ENCODE results near the gene FAR2. TPM values are rescaled to one million over a fixed set of nuclear protein-coding genes. Genes with fewer than 3 reads are reported as not detected.

FAR2 gene
- total and polyA plus RNA-seq, 2 experiments from 2014 or later: 18.7 to 22.6 TPM

DNA sequence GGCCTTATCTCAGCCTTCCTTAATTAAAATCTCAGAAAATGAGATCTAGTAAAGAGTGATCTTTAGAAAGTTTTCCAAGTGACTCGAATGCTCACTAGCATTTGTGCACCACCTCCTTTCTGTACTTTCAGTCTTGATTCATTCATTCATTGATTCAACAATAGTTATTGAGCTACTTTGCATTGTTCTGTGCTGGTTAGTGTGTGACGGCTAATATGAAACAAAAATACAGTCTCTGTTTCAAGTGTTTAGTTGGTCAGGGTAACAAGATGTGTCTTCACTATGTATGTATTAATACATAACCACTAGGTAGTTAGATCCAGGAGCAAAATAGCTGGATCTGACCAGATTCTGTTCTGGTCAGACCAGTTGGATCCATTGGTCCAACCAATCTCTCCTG lies 100.9 kb downstream of the FAR2 start:
- H3K9me3 Mint-ChIP-seq: peaks cover 4% of the 10 kb centered on the region; the same call in 2 of the 3 replicates
- Histone ChIP-seq H3K4me1 (ENCODE audit: insufficient read depth) (no peaks in the 10 kb centered on the region; the same call in 1 of the 2 replicates), H3K79me2 (replicated peaks; ENCODE audit: insufficient read depth) (no peaks in the 10 kb centered on the region), H3K4me2 (no peak overlapping the region), H3K27ac (ENCODE audit: low read depth) (no peak overlapping the region), H3K36me3 (ENCODE audit: insufficient read depth) (no peaks in the 10 kb centered on the region), H3K27me3 (ENCODE audit: insufficient read depth) (no peaks in the 10 kb centered on the region), H3K9me2 (ENCODE audit: insufficient read depth) (peaks cover 6% of the 10 kb centered on the region; the same call in 1 of the 2 replicates), H2AFZ (no peak overlapping the region), H3K4me3 (no peak overlapping the region), H3F3A (replicated peaks; ENCODE audit: low read depth) (no peaks in the 10 kb centered on the region), H4K20me1 (replicated peaks; ENCODE audit: insufficient read depth) (no peaks in the 10 kb centered on the region)
- no peak for ATAC-seq
- H3K27ac Mint-ChIP-seq: no peak overlapping the region
- no peak for DNase-seq (ENCODE audit: low spot score)
- peaks cover 17% of the 10 kb centered on the region for H3K4me1 Mint-ChIP-seq
- no peak for TF ChIP-seq ZNF114 (CRISPR knock-in tag; IDR thresholded peaks at IDR 0.05)
- TF ChIP-seq, protein P1, sequence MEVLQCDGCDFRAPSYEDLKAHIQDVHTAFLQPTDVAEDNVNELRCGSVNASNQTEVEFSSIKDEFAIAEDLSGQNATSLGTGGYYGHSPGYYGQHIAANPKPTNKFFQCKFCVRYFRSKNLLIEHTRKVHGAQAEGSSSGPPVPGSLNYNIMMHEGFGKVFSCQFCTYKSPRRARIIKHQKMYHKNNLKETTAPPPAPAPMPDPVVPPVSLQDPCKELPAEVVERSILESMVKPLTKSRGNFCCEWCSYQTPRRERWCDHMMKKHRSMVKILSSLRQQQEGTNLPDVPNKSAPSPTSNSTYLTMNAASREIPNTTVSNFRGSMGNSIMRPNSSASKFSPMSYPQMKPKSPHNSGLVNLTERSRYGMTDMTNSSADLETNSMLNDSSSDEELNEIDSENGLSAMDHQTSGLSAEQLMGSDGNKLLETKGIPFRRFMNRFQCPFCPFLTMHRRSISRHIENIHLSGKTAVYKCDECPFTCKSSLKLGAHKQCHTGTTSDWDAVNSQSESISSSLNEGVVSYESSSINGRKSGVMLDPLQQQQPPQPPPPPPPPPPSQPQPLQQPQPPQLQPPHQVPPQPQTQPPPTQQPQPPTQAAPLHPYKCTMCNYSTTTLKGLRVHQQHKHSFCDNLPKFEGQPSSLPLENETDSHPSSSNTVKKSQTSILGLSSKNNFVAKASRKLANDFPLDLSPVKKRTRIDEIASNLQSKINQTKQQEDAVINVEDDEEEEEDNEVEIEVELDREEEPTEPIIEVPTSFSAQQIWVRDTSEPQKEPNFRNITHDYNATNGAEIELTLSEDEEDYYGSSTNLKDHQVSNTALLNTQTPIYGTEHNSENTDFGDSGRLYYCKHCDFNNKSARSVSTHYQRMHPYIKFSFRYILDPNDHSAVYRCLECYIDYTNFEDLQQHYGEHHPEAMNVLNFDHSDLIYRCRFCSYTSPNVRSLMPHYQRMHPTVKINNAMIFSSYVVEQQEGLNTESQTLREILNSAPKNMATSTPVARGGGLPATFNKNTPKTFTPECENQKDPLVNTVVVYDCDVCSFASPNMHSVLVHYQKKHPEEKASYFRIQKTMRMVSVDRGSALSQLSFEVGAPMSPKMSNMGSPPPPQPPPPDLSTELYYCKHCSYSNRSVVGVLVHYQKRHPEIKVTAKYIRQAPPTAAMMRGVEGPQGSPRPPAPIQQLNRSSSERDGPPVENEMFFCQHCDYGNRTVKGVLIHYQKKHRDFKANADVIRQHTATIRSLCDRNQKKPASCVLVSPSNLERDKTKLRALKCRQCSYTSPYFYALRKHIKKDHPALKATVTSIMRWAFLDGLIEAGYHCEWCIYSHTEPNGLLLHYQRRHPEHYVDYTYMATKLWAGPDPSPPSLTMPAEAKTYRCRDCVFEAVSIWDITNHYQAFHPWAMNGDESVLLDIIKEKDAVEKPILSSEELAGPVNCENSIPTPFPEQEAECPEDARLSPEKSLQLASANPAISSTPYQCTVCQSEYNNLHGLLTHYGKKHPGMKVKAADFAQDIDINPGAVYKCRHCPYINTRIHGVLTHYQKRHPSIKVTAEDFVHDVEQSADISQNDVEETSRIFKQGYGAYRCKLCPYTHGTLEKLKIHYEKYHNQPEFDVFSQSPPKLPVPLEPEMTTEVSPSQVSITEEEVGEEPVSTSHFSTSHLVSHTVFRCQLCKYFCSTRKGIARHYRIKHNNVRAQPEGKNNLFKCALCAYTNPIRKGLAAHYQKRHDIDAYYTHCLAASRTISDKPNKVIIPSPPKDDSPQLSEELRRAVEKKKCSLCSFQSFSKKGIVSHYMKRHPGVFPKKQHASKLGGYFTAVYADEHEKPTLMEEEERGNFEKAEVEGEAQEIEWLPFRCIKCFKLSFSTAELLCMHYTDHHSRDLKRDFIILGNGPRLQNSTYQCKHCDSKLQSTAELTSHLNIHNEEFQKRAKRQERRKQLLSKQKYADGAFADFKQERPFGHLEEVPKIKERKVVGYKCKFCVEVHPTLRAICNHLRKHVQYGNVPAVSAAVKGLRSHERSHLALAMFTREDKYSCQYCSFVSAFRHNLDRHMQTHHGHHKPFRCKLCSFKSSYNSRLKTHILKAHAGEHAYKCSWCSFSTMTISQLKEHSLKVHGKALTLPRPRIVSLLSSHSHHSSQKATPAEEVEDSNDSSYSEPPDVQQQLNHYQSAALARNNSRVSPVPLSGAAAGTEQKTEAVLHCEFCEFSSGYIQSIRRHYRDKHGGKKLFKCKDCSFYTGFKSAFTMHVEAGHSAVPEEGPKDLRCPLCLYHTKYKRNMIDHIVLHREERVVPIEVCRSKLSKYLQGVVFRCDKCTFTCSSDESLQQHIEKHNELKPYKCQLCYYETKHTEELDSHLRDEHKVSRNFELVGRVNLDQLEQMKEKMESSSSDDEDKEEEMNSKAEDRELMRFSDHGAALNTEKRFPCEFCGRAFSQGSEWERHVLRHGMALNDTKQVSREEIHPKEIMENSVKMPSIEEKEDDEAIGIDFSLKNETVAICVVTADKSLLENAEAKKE (CRISPR knock-in tag; IDR thresholded peaks at IDR 0.05): no peak
- TF ChIP-seq CREB1 (CRISPR knock-in tag; IDR thresholded peaks at IDR 0.05; ENCODE audit: low read depth): no peak
- TF ChIP-seq NANOG (IDR thresholded peaks at IDR 0.05; ENCODE audit: borderline replicate concordance): no peak
- no peak for TF ChIP-seq EZH2 (IDR thresholded peaks at IDR 0.05; ENCODE audit: low read depth, unreplicated experiment)
- no peak for TF ChIP-seq JUNB (IDR thresholded peaks at IDR 0.05; ENCODE audit: unreplicated experiment)
- TF ChIP-seq, protein P2, sequence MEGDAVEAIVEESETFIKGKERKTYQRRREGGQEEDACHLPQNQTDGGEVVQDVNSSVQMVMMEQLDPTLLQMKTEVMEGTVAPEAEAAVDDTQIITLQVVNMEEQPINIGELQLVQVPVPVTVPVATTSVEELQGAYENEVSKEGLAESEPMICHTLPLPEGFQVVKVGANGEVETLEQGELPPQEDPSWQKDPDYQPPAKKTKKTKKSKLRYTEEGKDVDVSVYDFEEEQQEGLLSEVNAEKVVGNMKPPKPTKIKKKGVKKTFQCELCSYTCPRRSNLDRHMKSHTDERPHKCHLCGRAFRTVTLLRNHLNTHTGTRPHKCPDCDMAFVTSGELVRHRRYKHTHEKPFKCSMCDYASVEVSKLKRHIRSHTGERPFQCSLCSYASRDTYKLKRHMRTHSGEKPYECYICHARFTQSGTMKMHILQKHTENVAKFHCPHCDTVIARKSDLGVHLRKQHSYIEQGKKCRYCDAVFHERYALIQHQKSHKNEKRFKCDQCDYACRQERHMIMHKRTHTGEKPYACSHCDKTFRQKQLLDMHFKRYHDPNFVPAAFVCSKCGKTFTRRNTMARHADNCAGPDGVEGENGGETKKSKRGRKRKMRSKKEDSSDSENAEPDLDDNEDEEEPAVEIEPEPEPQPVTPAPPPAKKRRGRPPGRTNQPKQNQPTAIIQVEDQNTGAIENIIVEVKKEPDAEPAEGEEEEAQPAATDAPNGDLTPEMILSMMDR (conservative IDR thresholded peaks at IDR 0.05; ENCODE audit: low read depth in 2 of 2): no peak
- TF ChIP-seq, protein P3, sequence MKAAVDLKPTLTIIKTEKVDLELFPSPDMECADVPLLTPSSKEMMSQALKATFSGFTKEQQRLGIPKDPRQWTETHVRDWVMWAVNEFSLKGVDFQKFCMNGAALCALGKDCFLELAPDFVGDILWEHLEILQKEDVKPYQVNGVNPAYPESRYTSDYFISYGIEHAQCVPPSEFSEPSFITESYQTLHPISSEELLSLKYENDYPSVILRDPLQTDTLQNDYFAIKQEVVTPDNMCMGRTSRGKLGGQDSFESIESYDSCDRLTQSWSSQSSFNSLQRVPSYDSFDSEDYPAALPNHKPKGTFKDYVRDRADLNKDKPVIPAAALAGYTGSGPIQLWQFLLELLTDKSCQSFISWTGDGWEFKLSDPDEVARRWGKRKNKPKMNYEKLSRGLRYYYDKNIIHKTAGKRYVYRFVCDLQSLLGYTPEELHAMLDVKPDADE (IDR thresholded peaks at IDR 0.05): no peak
- TF ChIP-seq EZH2phosphoT487 (IDR thresholded peaks at IDR 0.05; ENCODE audit: unreplicated experiment): no peak
- TF ChIP-seq STAT1 (IDR thresholded peaks at IDR 0.05; ENCODE audit: unreplicated experiment): no peak
- no peak for TF ChIP-seq POLR2AphosphoS5 (IDR thresholded peaks at IDR 0.05; ENCODE audit: low read depth)
- no peak for TF ChIP-seq ZNF331 (CRISPR knock-in tag; IDR thresholded peaks at IDR 0.05; ENCODE audit: low read depth)
- TF ChIP-seq, protein P4, sequence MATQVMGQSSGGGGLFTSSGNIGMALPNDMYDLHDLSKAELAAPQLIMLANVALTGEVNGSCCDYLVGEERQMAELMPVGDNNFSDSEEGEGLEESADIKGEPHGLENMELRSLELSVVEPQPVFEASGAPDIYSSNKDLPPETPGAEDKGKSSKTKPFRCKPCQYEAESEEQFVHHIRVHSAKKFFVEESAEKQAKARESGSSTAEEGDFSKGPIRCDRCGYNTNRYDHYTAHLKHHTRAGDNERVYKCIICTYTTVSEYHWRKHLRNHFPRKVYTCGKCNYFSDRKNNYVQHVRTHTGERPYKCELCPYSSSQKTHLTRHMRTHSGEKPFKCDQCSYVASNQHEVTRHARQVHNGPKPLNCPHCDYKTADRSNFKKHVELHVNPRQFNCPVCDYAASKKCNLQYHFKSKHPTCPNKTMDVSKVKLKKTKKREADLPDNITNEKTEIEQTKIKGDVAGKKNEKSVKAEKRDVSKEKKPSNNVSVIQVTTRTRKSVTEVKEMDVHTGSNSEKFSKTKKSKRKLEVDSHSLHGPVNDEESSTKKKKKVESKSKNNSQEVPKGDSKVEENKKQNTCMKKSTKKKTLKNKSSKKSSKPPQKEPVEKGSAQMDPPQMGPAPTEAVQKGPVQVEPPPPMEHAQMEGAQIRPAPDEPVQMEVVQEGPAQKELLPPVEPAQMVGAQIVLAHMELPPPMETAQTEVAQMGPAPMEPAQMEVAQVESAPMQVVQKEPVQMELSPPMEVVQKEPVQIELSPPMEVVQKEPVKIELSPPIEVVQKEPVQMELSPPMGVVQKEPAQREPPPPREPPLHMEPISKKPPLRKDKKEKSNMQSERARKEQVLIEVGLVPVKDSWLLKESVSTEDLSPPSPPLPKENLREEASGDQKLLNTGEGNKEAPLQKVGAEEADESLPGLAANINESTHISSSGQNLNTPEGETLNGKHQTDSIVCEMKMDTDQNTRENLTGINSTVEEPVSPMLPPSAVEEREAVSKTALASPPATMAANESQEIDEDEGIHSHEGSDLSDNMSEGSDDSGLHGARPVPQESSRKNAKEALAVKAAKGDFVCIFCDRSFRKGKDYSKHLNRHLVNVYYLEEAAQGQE (IDR thresholded peaks at IDR 0.05; ENCODE audit: unreplicated experiment): no peak
- peaks cover 2% of the 10 kb centered on the region for H3K27me3 Mint-ChIP-seq (ENCODE audit: insufficient read depth, low read depth, poor library complexity)
- no peak overlapping the region for H3K4me3 Mint-ChIP-seq
- no peaks in the 10 kb centered on the region for H3K36me3 Mint-ChIP-seq (ENCODE audit: low read depth)

All from GM23338 (cell line).